ENCODE results near the gene CLDN10. TPM values are rescaled to one million over a fixed set of nuclear protein-coding genes. Genes with fewer than 3 reads are reported as not detected.

Gene CLDN10
- total and polyA plus RNA-seq, 2 of the 8 experiments (the other 6 are each of a cell fraction or from before 2014, with no cell fraction given) = 41.2 to 43.6 TPM

- CTCF ChIA-PET (ENCODE audit: partially characterized antibody) = interaction anchor here (1.5 to 2.0 kb wide), 2 partner anchors 13 to 15 kb away, joined by 4 to 5 read pairs; no protein-coding TSS in a partner anchor
- WGBS, 2 experiments (ENCODE audit: extremely low coverage in 1 of 2, insufficient coverage in 1 of 2, insufficient read length in 1 of 2, insufficient replicate concordance in 2 of 2, low coverage in 1 of 2, low lambda C conversion rate in 2 of 2, missing lambda C conversion rate in 1 of 2) = 93% methylated on average over 6 of the region's 6 CpGs; no CpG with 5 or more reads in 1 of the 2 experiments
These were observed 56.3 kb downstream of the CLDN10 start for GRCh38 chr13:95608640-95609323.

More at GRCh38 chr13:95608640-95609323, 56.3 kb downstream of the CLDN10 start:
- H3K4me1 ChIP-seq (replicated peaks in 1 of 4; ENCODE audit: control insufficient read depth in 3 of 4, insufficient read depth in 4 of 4, low read length in 3 of 4) = no peaks in the 10 kb centered on the region
- H3K9me3 ChIP-seq (ENCODE audit: insufficient read depth in 2 of 2, low read depth in 1 of 2, low read length in 1 of 2) = no peaks in the 10 kb centered on the region
- no peak for TF ChIP-seq POLR2AphosphoS5 (IDR thresholded peaks at IDR 0.05; ENCODE audit: low read depth, low read length)
- TF ChIP-seq SP1 (IDR thresholded peaks at IDR 0.05; ENCODE audit: low read depth, low read length) = no peak
- TF ChIP-seq SIRT6 (IDR thresholded peaks at IDR 0.05; ENCODE audit: low read length) = no peak
- no peak for TF ChIP-seq NRF1 (IDR thresholded peaks at IDR 0.05; ENCODE audit: low read depth, low read length)
- TF ChIP-seq ZNF274 (IDR thresholded peaks at IDR 0.05; ENCODE audit: borderline replicate concordance, extremely low read depth, low read length) = no peak
- no peak for TF ChIP-seq TCF12 (IDR thresholded peaks at IDR 0.05; ENCODE audit: low read depth, low read length)
- TF ChIP-seq SP4 (IDR thresholded peaks at IDR 0.05; ENCODE audit: low read length) = no peak
- TF ChIP-seq YY1 (IDR thresholded peaks at IDR 0.05; ENCODE audit: low read depth, low read length) = no peak
- no peak for TF ChIP-seq NANOG (IDR thresholded peaks at IDR 0.05; ENCODE audit: insufficient read depth, low read depth, low read length, poor library complexity, severe bottlenecking)
- TF ChIP-seq, protein P1, sequence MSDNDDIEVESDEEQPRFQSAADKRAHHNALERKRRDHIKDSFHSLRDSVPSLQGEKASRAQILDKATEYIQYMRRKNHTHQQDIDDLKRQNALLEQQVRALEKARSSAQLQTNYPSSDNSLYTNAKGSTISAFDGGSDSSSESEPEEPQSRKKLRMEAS (IDR thresholded peaks at IDR 0.05) = no peak
- no peak for TF ChIP-seq CBX8 (IDR thresholded peaks at IDR 0.05; ENCODE audit: borderline replicate concordance, low read depth, low read length)
- no peak for DNase-seq (ENCODE audit: low read depth in 1 of 2, low spot score in 2 of 2)
- no peak overlapping the region for H3K18ac ChIP-seq (ENCODE audit: extremely low read depth, low read length)
- FAIRE-seq = no peak
- no peak overlapping the region; the same call in 1 of the 2 replicates for H2BK12ac ChIP-seq (ENCODE audit: low read depth, low read length)
- H2BK15ac ChIP-seq (ENCODE audit: low read length) = no peak overlapping the region
- POLR2A ChIA-PET (ENCODE audit: partially characterized antibody) = interaction anchor here (1.7 kb wide), 1 partner anchor 13 kb away, joined by 4 read pairs; no protein-coding TSS in a partner anchor
- no peak overlapping the region for H4K91ac ChIP-seq (replicated peaks; ENCODE audit: insufficient read length, low read length)
- H3K14ac ChIP-seq (ENCODE audit: insufficient read length) = no peak overlapping the region
- H2AK5ac ChIP-seq (ENCODE audit: low read depth, low read length) = no peak overlapping the region
- H2AFZ ChIP-seq (ENCODE audit: low read length) = no peak overlapping the region
- no peak overlapping the region for H3K9ac ChIP-seq (replicated peaks in 1 of 4; ENCODE audit: extremely low read depth in 1 of 4, low read depth in 3 of 4, low read length in 3 of 4)
- H3K4me3 ChIP-seq (ENCODE audit: extremely low read depth in 1 of 4, insufficient read depth in 2 of 4, low read depth in 3 of 4, low read length in 4 of 4) = no peak overlapping the region
- no peaks in the 10 kb centered on the region for H4K20me1 ChIP-seq (replicated peaks in 1 of 2; ENCODE audit: control insufficient read depth in 1 of 2, insufficient read depth in 2 of 2, low read length in 2 of 2)
- no peak overlapping the region for H4K8ac ChIP-seq (ENCODE audit: extremely low read depth, insufficient read depth, low read length)
- no peak overlapping the region for H3K4ac ChIP-seq (replicated peaks; ENCODE audit: insufficient read length, low read depth, low read length)
- H3K79me1 ChIP-seq (ENCODE audit: low read depth, low read length) = no peaks in the 10 kb centered on the region
- H3K56ac ChIP-seq (replicated peaks; ENCODE audit: insufficient read length, low read depth, low read length) = no peak overlapping the region
- H2BK20ac ChIP-seq (ENCODE audit: low read length) = no peak overlapping the region
- peaks cover 5 to 34% (median 9%) of the 10 kb centered on the region in 4 experiments; a peak in 6 of 8 replicates for H3K36me3 ChIP-seq (ENCODE audit: control insufficient read depth in 2 of 4, insufficient read depth in 4 of 4, low read length in 3 of 4)
- H3K27ac ChIP-seq (ENCODE audit: low read depth, low read length) = no peak overlapping the region
- no peaks in the 10 kb centered on the region for H3K79me2 ChIP-seq (ENCODE audit: control insufficient read depth in 1 of 2, insufficient read depth in 2 of 2, low read length in 2 of 2)
- H3K4me2 ChIP-seq (ENCODE audit: insufficient read depth in 1 of 2, low read depth in 2 of 2, low read length in 2 of 2) = no peak overlapping the region
- no peak overlapping the region for H2BK120ac ChIP-seq (replicated peaks; ENCODE audit: low read depth, low read length)
- H4K5ac ChIP-seq (ENCODE audit: insufficient read length, low read depth, low read length) = no peak overlapping the region
- H3K23me2 ChIP-seq (ENCODE audit: low read depth, low read length) = no peaks in the 10 kb centered on the region; the same call in 1 of the 2 replicates
- no peak overlapping the region for H3K23ac ChIP-seq (ENCODE audit: insufficient read length)
- H3K27me3 ChIP-seq (replicated peaks in 1 of 4; ENCODE audit: control insufficient read depth in 3 of 4, extremely low read depth in 1 of 4, insufficient read depth in 3 of 4, low read length in 3 of 4) = no peaks in the 10 kb centered on the region
- no peak overlapping the region for H2BK5ac ChIP-seq (ENCODE audit: low read depth, low read length)
